GM23248 (cell line): ENCODE data around the gene CALN1. TPM values are rescaled to one million over a fixed set of nuclear protein-coding genes. Genes with fewer than 3 reads are reported as not detected.

Experiments
- DNase-seq: peaks from one replicate; pipeline ENCODE4 v3.0.0-alpha.2; 2015
- H2AFZ ChIP-seq: fragments of 200-600 bp; sonication (generic); 2 replicates; pipeline ENCODE4 v1.6.1; 2016; ENCODE audit warnings: antibody characterized with exemption
- H3F3A ChIP-seq: fragments of 200-600 bp; sonication (generic); 2 replicates; pipeline ENCODE4 v1.6.1; 2016; ENCODE audit warnings: mild to moderate bottlenecking, antibody characterized with exemption, mixed run types; ENCODE audit not compliant: insufficient read depth
- H3K27ac ChIP-seq: fragments of 200-600 bp; sonication (generic); 2 replicates; pipeline ENCODE4 v1.5.1; 2016; ENCODE audit warnings: mild to moderate bottlenecking
- H3K27me3 ChIP-seq: fragments of 200-600 bp; sonication (generic); replicated peaks from 2 replicates; pipeline ENCODE4 v1.6.1; 2016; ENCODE audit warnings: mild to moderate bottlenecking; ENCODE audit not compliant: insufficient read depth
- H3K36me3 ChIP-seq: fragments of 200-600 bp; sonication (generic); 2 replicates; pipeline ENCODE4 v1.6.1; 2016; ENCODE audit warnings: low read depth, mild to moderate bottlenecking
- H3K4me1 ChIP-seq: fragments of 200-600 bp; sonication (generic); 2 replicates; pipeline ENCODE4 v1.6.1; 2016; ENCODE audit warnings: mild to moderate bottlenecking; ENCODE audit not compliant: insufficient read depth
- H3K4me2 ChIP-seq: fragments of 200-600 bp; sonication (generic); one replicate; pipeline ENCODE4 v1.6.1; 2016; ENCODE audit warnings: mild to moderate bottlenecking; ENCODE audit not compliant: unreplicated experiment
- H3K4me3 ChIP-seq: fragments of 200-600 bp; sonication (generic); 2 replicates; pipeline ENCODE4 v1.5.1; 2016; ENCODE audit warnings: mild to moderate bottlenecking
- H3K79me2 ChIP-seq: fragments of 200-600 bp; sonication (generic); 2 replicates; pipeline ENCODE4 v1.6.1; 2016; ENCODE audit warnings: mild to moderate bottlenecking; ENCODE audit not compliant: insufficient read depth
- H3K9ac ChIP-seq: fragments of 200-600 bp; sonication (generic); 2 replicates; pipeline ENCODE4 v1.6.1; 2016; ENCODE audit warnings: mild to moderate bottlenecking
- H3K9me2 ChIP-seq: fragments of 200-600 bp; sonication (generic); 2 replicates; pipeline ENCODE4 v1.6.1; 2016; ENCODE audit warnings: mixed run types, mild to moderate bottlenecking, moderate library complexity; ENCODE audit not compliant: insufficient read depth
- H3K9me3 ChIP-seq: fragments of 200-600 bp; sonication (generic); one replicate; pipeline ENCODE4 v1.6.1; 2017; ENCODE audit warnings: low read depth
- H4K20me1 ChIP-seq: fragments of 200-600 bp; sonication (generic); 2 replicates; pipeline ENCODE4 v1.6.0; 2016; ENCODE audit not compliant: insufficient read depth
- EZH2 ChIP-seq: fragments of 200-600 bp; sonication (generic); IDR thresholded peaks from 2 replicates; pipeline ENCODE4 v1.6.1; 2018; ENCODE audit warnings: antibody characterized with exemption, mild to moderate bottlenecking; ENCODE audit not compliant: insufficient read depth, poor library complexity, severe bottlenecking
- EZH2phosphoT487 ChIP-seq: fragments of 200-600 bp; sonication (generic); IDR thresholded peaks from 2 replicates; pipeline ENCODE4 v1.6.1; 2018; ENCODE audit warnings: antibody characterized with exemption, moderate library complexity, mild to moderate bottlenecking, low read depth; ENCODE audit not compliant: insufficient read depth
- WGBS, 2 experiments: methylation state at CpG; one replicate each; pipeline ENCODE4 v1.1.6; 2015 to 2017; ENCODE audit warnings: low lambda C conversion rate in 2 of 2, low coverage in 1 of 2; ENCODE audit errors: missing lambda C conversion rate in 2 of 2; 5-methylcytosine and 5-hydroxymethylcytosine counted together
- in situ Hi-C: fragments of 300-500 bp; cut with MboI; formaldehyde crosslinking; loops from 2 replicates; pipeline ENCODE4 v1.15.0; 2020
- polyA plus RNA-seq: library from polyadenylated mRNA; unstranded; fragments of >200 nt; fragmentation: Nextera tagmentation; extraction: Ambion mirVana; gene quantifications from 2 replicates; pipeline ENCODE4 v1.2.1, GENCODE V29; 2016
- total RNA-seq: library from RNA; depleted of rRNA; stranded (reverse); fragments of >200 nt; shearing (Covaris generic); gene quantifications from 2 replicates; pipeline ENCODE4 v1.2.3, GENCODE V29; 2014

CALN1 gene
- total and polyA plus RNA-seq, 2 experiments from 2014 or later: not detected

DNA sequence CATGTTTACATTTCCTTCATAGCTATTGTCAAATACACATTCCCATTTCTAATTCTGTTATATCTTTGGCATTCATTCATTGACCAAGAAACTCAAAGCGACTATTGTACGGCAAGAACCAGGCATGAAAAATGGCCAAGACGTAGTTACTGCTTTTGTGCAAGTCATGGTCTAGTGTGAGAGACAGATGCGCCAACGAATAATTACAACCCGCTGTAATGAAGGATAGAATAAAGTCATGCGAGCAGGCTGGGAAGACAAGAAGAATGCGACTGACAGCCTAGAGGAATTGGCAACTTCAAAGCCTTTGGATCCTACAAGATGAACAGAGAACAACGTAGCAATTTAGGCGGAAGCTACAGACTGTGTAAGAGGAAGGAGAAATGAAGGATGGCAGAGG lies 221.2 kb downstream of the CALN1 start:
- 57 to 62% methylated on average over 10 of the region's 10 CpGs for WGBS, 2 experiments
- in situ Hi-C loops: no loop called here
- TF ChIP-seq EZH2: no peak
- TF ChIP-seq EZH2phosphoT487: no peak

DNA sequence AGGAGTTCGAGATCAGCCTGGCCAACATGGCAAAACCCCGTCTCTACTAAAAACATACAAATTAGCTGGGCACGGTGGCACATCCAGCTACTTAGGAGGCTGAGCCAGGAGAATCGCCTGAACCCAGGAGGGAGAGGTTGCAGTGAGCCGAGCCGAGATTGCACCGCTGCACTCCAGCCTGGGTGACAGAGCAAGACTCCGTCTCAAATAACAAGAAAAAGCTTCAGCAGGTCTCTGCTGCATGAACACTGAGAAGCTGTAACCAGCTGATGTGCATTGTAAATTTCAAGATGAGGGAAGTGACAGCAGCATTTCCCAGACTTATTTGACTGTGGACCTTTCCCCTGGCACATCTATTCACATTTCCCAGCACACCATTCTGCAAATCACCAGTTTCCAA lies 222.0 kb downstream of the CALN1 start:
- no peaks in the 10 kb centered on the region for H3K9me3 ChIP-seq
- H3F3A ChIP-seq: no peaks in the 10 kb centered on the region
- H3K4me2 ChIP-seq: no peak overlapping the region
- in situ Hi-C loops: no loop called here
- no peak overlapping the region for H2AFZ ChIP-seq
- H3K79me2 ChIP-seq: no peaks in the 10 kb centered on the region
- no peaks in the 10 kb centered on the region for H3K9me2 ChIP-seq
- H4K20me1 ChIP-seq: no peaks in the 10 kb centered on the region
- no peaks in the 10 kb centered on the region for H3K4me1 ChIP-seq
- H3K36me3 ChIP-seq: no peaks in the 10 kb centered on the region
- 18 to 19% methylated on average over 8 of the region's 8 CpGs for WGBS, 2 experiments
- no peak for TF ChIP-seq EZH2
- no peak for TF ChIP-seq EZH2phosphoT487
- no peak overlapping the region for H3K9ac ChIP-seq
- no peaks in the 10 kb centered on the region for H3K27me3 ChIP-seq
- DNase-seq: no peak
- H3K4me3 ChIP-seq: no peak overlapping the region
- H3K27ac ChIP-seq: no peak overlapping the region

More for the DNA sequence above, 221.2 kb downstream of the CALN1 start:
- Histone ChIP-seq H3K9ac (no peak overlapping the region), H3K4me3 (no peak overlapping the region), H3K79me2 (no peaks in the 10 kb centered on the region), H2AFZ (no peak overlapping the region), H3K36me3 (no peaks in the 10 kb centered on the region), H3K27me3 (no peaks in the 10 kb centered on the region), H3K9me3 (no peaks in the 10 kb centered on the region), H4K20me1 (no peaks in the 10 kb centered on the region), H3K9me2 (no peaks in the 10 kb centered on the region), H3K4me1 (no peaks in the 10 kb centered on the region), H3K27ac (no peak overlapping the region), H3F3A (no peaks in the 10 kb centered on the region), H3K4me2 (no peak overlapping the region)
- no peak for DNase-seq

DNA sequence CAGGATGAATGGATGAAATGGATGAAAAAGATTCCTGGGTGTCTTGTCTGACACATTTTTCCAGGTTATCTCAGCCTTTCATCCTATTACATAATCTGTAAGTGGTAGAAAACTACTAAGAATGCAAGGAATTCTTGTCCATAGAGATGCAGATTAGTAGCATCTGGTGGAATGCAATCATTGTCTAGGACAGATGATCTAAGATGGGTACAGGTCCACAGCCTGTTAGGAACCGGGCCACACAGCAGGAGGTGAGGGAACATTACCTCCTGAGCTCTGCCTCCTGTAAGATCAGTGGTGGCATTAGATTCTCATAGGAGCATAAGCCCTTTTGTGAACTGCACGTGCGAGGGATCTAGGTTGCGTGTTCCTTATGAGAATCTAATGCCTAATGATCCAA lies 225.0 kb downstream of the CALN1 start:
- WGBS, 2 experiments: 33 to 55% methylated on average over 4 of the region's 4 CpGs
- no peak overlapping the region for H3K27ac ChIP-seq

DNA sequence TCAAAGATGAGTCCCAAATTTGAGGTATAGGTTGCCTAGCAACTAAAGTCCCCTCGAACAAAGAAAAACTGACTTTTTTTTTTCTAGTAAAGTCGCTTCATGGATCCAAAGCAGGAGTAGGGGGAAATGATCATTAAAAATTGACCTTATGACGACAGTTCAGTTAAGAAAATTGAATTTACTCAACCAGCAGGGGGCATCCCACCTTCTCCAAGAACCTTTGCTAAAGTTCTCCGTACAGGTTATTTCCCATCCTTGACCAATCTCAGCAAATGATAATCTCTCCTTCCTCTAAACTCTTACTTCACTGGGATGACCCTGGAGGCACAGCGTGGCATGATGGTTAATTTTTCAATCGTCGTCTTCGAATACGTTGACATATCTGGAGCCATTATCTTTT lies 228.3 kb downstream of the CALN1 start:
- Histone ChIP-seq H3K4me1 (no peaks in the 10 kb centered on the region), H3K4me2 (no peak overlapping the region), H3K9me2 (no peaks in the 10 kb centered on the region), H3K9ac (no peak overlapping the region), H4K20me1 (no peaks in the 10 kb centered on the region), H3K79me2 (no peaks in the 10 kb centered on the region), H2AFZ (no peak overlapping the region), H3K27ac (no peak overlapping the region), H3K27me3 (no peaks in the 10 kb centered on the region), H3K9me3 (no peaks in the 10 kb centered on the region), H3K4me3 (no peak overlapping the region), H3F3A (no peaks in the 10 kb centered on the region), H3K36me3 (no peaks in the 10 kb centered on the region)
- TF ChIP-seq EZH2phosphoT487 (no peak), EZH2 (no peak)
- in situ Hi-C loops: no loop called here
- peak; percentile 0 for DNase-seq
- 61 to 63% methylated on average over 9 of the region's 9 CpGs for WGBS, 2 experiments

More for the DNA sequence above, 225.0 kb downstream of the CALN1 start:
- H3K4me3 ChIP-seq: no peak overlapping the region
- TF ChIP-seq EZH2phosphoT487 (no peak), EZH2 (no peak)
- H3K9me3 ChIP-seq: no peaks in the 10 kb centered on the region
- H3K27me3 ChIP-seq: no peaks in the 10 kb centered on the region
- no peak overlapping the region for H3K4me2 ChIP-seq
- DNase-seq: no peak
- no peaks in the 10 kb centered on the region for H3K4me1 ChIP-seq
- H3K79me2 ChIP-seq: no peaks in the 10 kb centered on the region
- no peaks in the 10 kb centered on the region for H4K20me1 ChIP-seq
- no peak overlapping the region for H2AFZ ChIP-seq
- no peaks in the 10 kb centered on the region for H3F3A ChIP-seq
- in situ Hi-C loops: no loop called here
- H3K9ac ChIP-seq: no peak overlapping the region
- no peaks in the 10 kb centered on the region for H3K36me3 ChIP-seq
- no peaks in the 10 kb centered on the region for H3K9me2 ChIP-seq

DNA sequence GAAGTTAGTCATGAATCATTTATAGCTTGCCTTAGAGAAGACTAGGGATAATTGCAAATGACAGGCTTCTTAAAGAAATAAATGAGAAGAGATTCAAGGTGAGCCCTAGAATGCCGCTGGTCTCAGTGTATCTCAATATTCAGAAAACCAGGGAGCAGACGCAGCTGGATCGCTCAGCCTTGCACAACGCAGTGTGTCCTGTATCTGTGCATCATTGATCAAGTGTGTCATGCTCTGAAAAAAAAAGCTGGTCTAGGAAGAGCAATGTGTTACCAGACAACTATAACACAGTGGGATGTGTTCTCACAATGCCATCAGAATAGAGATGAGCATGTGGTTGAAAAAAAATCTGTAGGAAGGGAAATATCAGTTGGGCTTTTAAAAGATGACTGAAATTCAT lies 230.1 kb downstream of the CALN1 start:
- Histone ChIP-seq H3K27me3 (no peaks in the 10 kb centered on the region), H3K9me3 (no peaks in the 10 kb centered on the region), H3F3A (no peaks in the 10 kb centered on the region), H4K20me1 (no peaks in the 10 kb centered on the region), H3K4me3 (no peak overlapping the region), H3K27ac (no peak overlapping the region), H3K4me2 (no peak overlapping the region), H3K9ac (no peak overlapping the region), H3K36me3 (no peaks in the 10 kb centered on the region), H3K9me2 (no peaks in the 10 kb centered on the region), H2AFZ (no peak overlapping the region), H3K4me1 (no peaks in the 10 kb centered on the region), H3K79me2 (no peaks in the 10 kb centered on the region)
- DNase-seq: no peak
- no peak for TF ChIP-seq EZH2phosphoT487
- TF ChIP-seq EZH2: no peak
- in situ Hi-C loops: no loop called here
- 46 to 57% methylated on average over 4 of the region's 4 CpGs for WGBS, 2 experiments
